ENCODE data around the gene ATOH8. TPM values are rescaled to one million over a fixed set of nuclear protein-coding genes. Genes with fewer than 3 reads are reported as not detected.

Gene ATOH8
- total RNA-seq, 2 experiments from 2014 or later: 0.44 TPM; not detected in 1

- Histone ChIP-seq H3K9me2 (ENCODE audit: insufficient read depth, low read length) (no peaks in the 10 kb centered on the region), H3K4me2 (ENCODE audit: low read length) (no peak overlapping the region), H2AFZ (ENCODE audit: low read length) (no peak overlapping the region), H3K4me3 (ENCODE audit: low read depth, low read length, poor library complexity, severe bottlenecking) (no peak overlapping the region), H3K9me3 (ENCODE audit: low read length) (no peaks in the 10 kb centered on the region), H3K27ac (ENCODE audit: low read depth, low read length, poor library complexity, severe bottlenecking) (no peak overlapping the region), H3K4me1 (ENCODE audit: insufficient read depth, low read length, poor library complexity, severe bottlenecking) (no peaks in the 10 kb centered on the region), H3K79me2 (ENCODE audit: insufficient read depth, low read depth, low read length) (no peaks in the 10 kb centered on the region), H4K20me1 (ENCODE audit: insufficient read depth, low read length) (no peaks in the 10 kb centered on the region), H3K36me3 (ENCODE audit: insufficient read depth, low read length) (no peaks in the 10 kb centered on the region)
- no peak for DNase-seq (ENCODE audit: low spot score)
- ChIA-PET CTCF (ENCODE audit: unreplicated experiment) (no interaction called here), POLR2A (interaction anchor here (1.3 kb wide), 1 partner anchor 40 kb away, joined by 5 read pairs; no protein-coding TSS in a partner anchor)
- BruUV-seq (replicated peaks): no TSS peak
- intact Hi-C loops (cut with micrococcal nuclease; ENCODE audit: unreplicated experiment): no loop called here
- no peak for TF ChIP-seq EZH2phosphoT487 (IDR thresholded peaks at IDR 0.05; ENCODE audit: borderline replicate concordance, low read depth, low read length)
- no peak for TF ChIP-seq CTCF (conservative IDR thresholded peaks at IDR 0.05; ENCODE audit: low read length)
Observed at GRCh38 chr2:85819811-85820510, 66.2 kb downstream of the ATOH8 start.

GRCh38 chr2:85822766-85823165 is 69.0 kb downstream of the ATOH8 start:
- H3K4me3 ChIP-seq (ENCODE audit: low read depth, low read length, poor library complexity, severe bottlenecking): no peak overlapping the region
- CTCF ChIA-PET (ENCODE audit: unreplicated experiment): no interaction called here
- no peaks in the 10 kb centered on the region for H3K36me3 ChIP-seq (ENCODE audit: insufficient read depth, low read length)
- no peaks in the 10 kb centered on the region for H4K20me1 ChIP-seq (ENCODE audit: insufficient read depth, low read length)
- H3K4me1 ChIP-seq (ENCODE audit: insufficient read depth, low read length, poor library complexity, severe bottlenecking): no peaks in the 10 kb centered on the region
- no peaks in the 10 kb centered on the region for H3K9me3 ChIP-seq (ENCODE audit: low read length)
- intact Hi-C loops (cut with micrococcal nuclease; ENCODE audit: unreplicated experiment): no loop called here
- H3K4me2 ChIP-seq (ENCODE audit: low read length): no peak overlapping the region
- TF ChIP-seq EZH2phosphoT487 (IDR thresholded peaks at IDR 0.05; ENCODE audit: borderline replicate concordance, low read depth, low read length) (no peak), CTCF (conservative IDR thresholded peaks at IDR 0.05; ENCODE audit: low read length) (no peak)
- POLR2A ChIA-PET: no interaction called here
- no peaks in the 10 kb centered on the region for H3K79me2 ChIP-seq (ENCODE audit: insufficient read depth, low read depth, low read length)
- no TSS peak for BruUV-seq (replicated peaks)
- H3K27ac ChIP-seq (ENCODE audit: low read depth, low read length, poor library complexity, severe bottlenecking): no peak overlapping the region
- no peak overlapping the region for H2AFZ ChIP-seq (ENCODE audit: low read length)
- no peak for DNase-seq (ENCODE audit: low spot score)
- H3K9me2 ChIP-seq (ENCODE audit: insufficient read depth, low read length): no peaks in the 10 kb centered on the region

GRCh38 chr2:85823951-85824350 is 70.2 kb downstream of the ATOH8 start:
- no peak overlapping the region for H3K4me3 ChIP-seq (ENCODE audit: low read depth, low read length, poor library complexity, severe bottlenecking)
- H3K27ac ChIP-seq (ENCODE audit: low read depth, low read length, poor library complexity, severe bottlenecking): no peak overlapping the region
- no peak overlapping the region for H2AFZ ChIP-seq (ENCODE audit: low read length)
- no peaks in the 10 kb centered on the region for H3K4me1 ChIP-seq (ENCODE audit: insufficient read depth, low read length, poor library complexity, severe bottlenecking)
- no peak overlapping the region for H3K4me2 ChIP-seq (ENCODE audit: low read length)
- DNase-seq (ENCODE audit: low spot score): no peak
- H3K9me2 ChIP-seq (ENCODE audit: insufficient read depth, low read length): no peaks in the 10 kb centered on the region
- BruUV-seq (replicated peaks): no TSS peak
- POLR2A ChIA-PET: interaction anchor here (0.6 kb wide), 1 partner anchor 114 kb away, joined by 5 read pairs; no protein-coding TSS in a partner anchor
- no peaks in the 10 kb centered on the region for H3K79me2 ChIP-seq (ENCODE audit: insufficient read depth, low read depth, low read length)
- intact Hi-C loops (cut with micrococcal nuclease; ENCODE audit: unreplicated experiment): no loop called here
- no peaks in the 10 kb centered on the region for H3K9me3 ChIP-seq (ENCODE audit: low read length)
- CTCF ChIA-PET (ENCODE audit: unreplicated experiment): no interaction called here
- no peak for TF ChIP-seq EZH2phosphoT487 (IDR thresholded peaks at IDR 0.05; ENCODE audit: borderline replicate concordance, low read depth, low read length)
- TF ChIP-seq CTCF (conservative IDR thresholded peaks at IDR 0.05; ENCODE audit: low read length): no peak
- H4K20me1 ChIP-seq (ENCODE audit: insufficient read depth, low read length): no peaks in the 10 kb centered on the region
- no peaks in the 10 kb centered on the region for H3K36me3 ChIP-seq (ENCODE audit: insufficient read depth, low read length)
